K562 (cell line): Measurements from ENCODE around the gene GGNBP2. TPM values are rescaled to one million over a fixed set of nuclear protein-coding genes. Genes with fewer than 3 reads are reported as not detected.

Source experiments
- CBX8 ChIP-seq: fragments of 200-600 bp; sonication (generic); IDR thresholded peaks from 2 replicates; pipeline ENCODE4 v1.6.1; 2012; ENCODE audit warnings: borderline replicate concordance, mixed run types, low read depth, mild to moderate bottlenecking, moderate library complexity, mixed read lengths, low read length, control low read depth, inconsistent platforms; ENCODE audit not compliant: poor library complexity, severe bottlenecking; ENCODE audit errors: extremely low read depth
- CTBP1 ChIP-seq: fragments of 450-650 bp; IDR thresholded peaks from 2 replicates; pipeline ENCODE4 v1.6.1; 2016; ENCODE audit warnings: borderline replicate concordance
- CXXC5 ChIP-seq: fragments of 250-450 bp; sonication (Bioruptor Pico); IDR thresholded peaks from 2 replicates; pipeline ENCODE4 v1.8.0; 2022; ENCODE audit warnings: inconsistent platforms, mild to moderate bottlenecking, moderate library complexity
- ETS1 ChIP-seq: conservative IDR thresholded peaks from 2 replicates; pipeline ENCODE4 v1.6.1; 2011; ENCODE audit warnings: low read depth, mild to moderate bottlenecking, low read length; ENCODE audit not compliant: control insufficient read depth
- ETV5 ChIP-seq: sonication (generic); formaldehyde crosslinking; IDR thresholded peaks from 2 replicates; pipeline ENCODE4 v1.4.0; 2020; ENCODE audit warnings: low read depth, mild to moderate bottlenecking, missing genetic modification reagents
- GATA2 ChIP-seq: sonication (generic); formaldehyde crosslinking; IDR thresholded peaks from 2 replicates; pipeline ENCODE4 v1.4.0; 2020; ENCODE audit warnings: mild to moderate bottlenecking, missing genetic modification reagents
- NCOA4 ChIP-seq: fragments of 450-650 bp; IDR thresholded peaks from 2 replicates; pipeline ENCODE4 v1.6.1; 2018; ENCODE audit warnings: mild to moderate bottlenecking; ENCODE audit not compliant: partially characterized antibody
- NFATC3 ChIP-seq: fragments of 450-650 bp; IDR thresholded peaks from 2 replicates; pipeline ENCODE4 v1.6.1; 2017; ENCODE audit warnings: mild to moderate bottlenecking
- PRDM10 ChIP-seq: fragments of 450-650 bp; IDR thresholded peaks from 2 replicates; pipeline ENCODE4 v1.6.1; 2018; ENCODE audit not compliant: partially characterized antibody
- TCF7 ChIP-seq: sonication (generic); IDR thresholded peaks from 2 replicates; pipeline ENCODE4 v1.6.1; 2016; ENCODE audit warnings: antibody characterized with exemption, borderline replicate concordance
- ZBTB1 ChIP-seq: sonication (generic); formaldehyde crosslinking; IDR thresholded peaks from 2 replicates; pipeline ENCODE4 v1.8.1; 2023; ENCODE audit warnings: missing genetic modification reagents, low read depth, mild to moderate bottlenecking, borderline replicate concordance
- ZFPM2 ChIP-seq: fragments of 250-450 bp; sonication (Bioruptor Pico); IDR thresholded peaks from 2 replicates; pipeline ENCODE4 v1.5.1; 2022; ENCODE audit warnings: mild to moderate bottlenecking
- ZNF511 ChIP-seq: sonication (generic); formaldehyde crosslinking; IDR thresholded peaks from 2 replicates; pipeline ENCODE4 v1.8.0; 2022; ENCODE audit warnings: mild to moderate bottlenecking, missing genetic modification reagents
- polyA plus RNA-seq, 8 experiments: library from polyadenylated mRNA; depleted of rRNA in 4 of 8; stranded (reverse) in 5 of 8; unstranded in 3 of 8; fragments of >200 nt; fragmentation: Nextera tagmentation in 2 of 8; fragmentation: Illumina TruSeq in 1 of 8; extraction: Ambion mirVana in 2 of 8; extraction: Trizol in 1 of 8; gene quantifications; 2 replicates each; pipeline versions ENCODE4 v1.2.1 to v1.2.3, GENCODE V29; 2011 to 2014; ENCODE audit warnings: inconsistent platforms in 1 of 8, missing spikeins in 1 of 8
- total RNA-seq, 7 experiments: library from RNA; depleted of rRNA in 6 of 7; stranded (reverse); fragments of >200 nt in 6 of 7; fragmentation: Illumina TruSeq in 2 of 7; extraction: Trizol in 2 of 7; gene quantifications; 2 replicates each; pipeline versions ENCODE4 v1.2.1 to v1.2.3, GENCODE V29; 2011 to 2021; ENCODE audit warnings: low replicate concordance in 1 of 7
- TF ChIP-seq, protein P1 (sequence below): sonication (generic); formaldehyde crosslinking; IDR thresholded peaks from 2 replicates; pipeline ENCODE4 v1.8.0; 2022; ENCODE audit warnings: mild to moderate bottlenecking, missing genetic modification reagents

GGNBP2 gene
- total and polyA plus RNA-seq, 9 of the 15 experiments (the other 6 are each of a cell fraction or from before 2014, with no cell fraction given), result 35.7 to 96.6 (median 64.1) TPM

DNA sequence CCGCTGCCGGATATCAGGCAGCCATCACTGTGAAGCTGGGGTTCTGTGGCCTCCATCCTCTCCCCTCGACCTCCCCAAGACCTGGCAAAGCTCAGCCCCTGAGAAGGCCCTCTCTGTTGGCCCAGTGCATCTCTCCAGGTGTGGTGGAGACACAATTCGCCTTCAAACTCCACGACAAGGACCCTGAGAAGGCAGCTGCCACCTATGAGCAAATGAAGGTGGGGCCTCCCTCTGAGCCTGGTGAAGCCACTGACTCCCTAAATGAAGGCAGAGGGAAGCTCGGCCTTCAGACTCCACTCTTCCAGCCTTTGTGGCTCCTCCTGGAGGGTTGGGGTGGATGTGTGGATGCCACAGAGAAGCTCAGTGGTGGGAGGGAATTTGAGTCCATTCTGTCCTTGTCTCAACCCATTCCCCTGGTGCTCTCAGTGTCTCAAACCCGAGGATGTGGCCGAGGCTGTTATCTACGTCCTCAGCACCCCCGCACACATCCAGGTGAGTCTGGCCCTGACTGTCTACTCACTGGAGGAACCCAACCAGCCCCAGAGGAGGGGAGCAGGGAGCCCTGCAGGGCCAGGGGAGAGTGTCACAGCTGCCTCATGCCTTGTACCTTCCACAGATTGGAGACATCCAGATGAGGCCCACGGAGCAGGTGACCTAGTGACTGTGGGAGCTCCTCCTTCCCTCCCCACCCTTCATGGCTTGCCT is 55.0 kb downstream of the GGNBP2 start (continued):
- TF ChIP-seq ETS1 (no peak), ETV5 (no peak), GATA2 (CRISPR knock-in tag) (no peak), TCF7 (no peak), ZBTB1 (CRISPR knock-in tag) (no peak), CXXC5 (CRISPR knock-in tag) (no peak), ZFPM2 (CRISPR knock-in tag) (no peak), CTBP1 (peak; percentile 59), CBX8 (no peak), ZNF511 (CRISPR knock-in tag) (no peak), NFATC3 (no peak), PRDM10 (peak; percentile 61), NCOA4 (no peak)
- TF ChIP-seq, protein P1, sequence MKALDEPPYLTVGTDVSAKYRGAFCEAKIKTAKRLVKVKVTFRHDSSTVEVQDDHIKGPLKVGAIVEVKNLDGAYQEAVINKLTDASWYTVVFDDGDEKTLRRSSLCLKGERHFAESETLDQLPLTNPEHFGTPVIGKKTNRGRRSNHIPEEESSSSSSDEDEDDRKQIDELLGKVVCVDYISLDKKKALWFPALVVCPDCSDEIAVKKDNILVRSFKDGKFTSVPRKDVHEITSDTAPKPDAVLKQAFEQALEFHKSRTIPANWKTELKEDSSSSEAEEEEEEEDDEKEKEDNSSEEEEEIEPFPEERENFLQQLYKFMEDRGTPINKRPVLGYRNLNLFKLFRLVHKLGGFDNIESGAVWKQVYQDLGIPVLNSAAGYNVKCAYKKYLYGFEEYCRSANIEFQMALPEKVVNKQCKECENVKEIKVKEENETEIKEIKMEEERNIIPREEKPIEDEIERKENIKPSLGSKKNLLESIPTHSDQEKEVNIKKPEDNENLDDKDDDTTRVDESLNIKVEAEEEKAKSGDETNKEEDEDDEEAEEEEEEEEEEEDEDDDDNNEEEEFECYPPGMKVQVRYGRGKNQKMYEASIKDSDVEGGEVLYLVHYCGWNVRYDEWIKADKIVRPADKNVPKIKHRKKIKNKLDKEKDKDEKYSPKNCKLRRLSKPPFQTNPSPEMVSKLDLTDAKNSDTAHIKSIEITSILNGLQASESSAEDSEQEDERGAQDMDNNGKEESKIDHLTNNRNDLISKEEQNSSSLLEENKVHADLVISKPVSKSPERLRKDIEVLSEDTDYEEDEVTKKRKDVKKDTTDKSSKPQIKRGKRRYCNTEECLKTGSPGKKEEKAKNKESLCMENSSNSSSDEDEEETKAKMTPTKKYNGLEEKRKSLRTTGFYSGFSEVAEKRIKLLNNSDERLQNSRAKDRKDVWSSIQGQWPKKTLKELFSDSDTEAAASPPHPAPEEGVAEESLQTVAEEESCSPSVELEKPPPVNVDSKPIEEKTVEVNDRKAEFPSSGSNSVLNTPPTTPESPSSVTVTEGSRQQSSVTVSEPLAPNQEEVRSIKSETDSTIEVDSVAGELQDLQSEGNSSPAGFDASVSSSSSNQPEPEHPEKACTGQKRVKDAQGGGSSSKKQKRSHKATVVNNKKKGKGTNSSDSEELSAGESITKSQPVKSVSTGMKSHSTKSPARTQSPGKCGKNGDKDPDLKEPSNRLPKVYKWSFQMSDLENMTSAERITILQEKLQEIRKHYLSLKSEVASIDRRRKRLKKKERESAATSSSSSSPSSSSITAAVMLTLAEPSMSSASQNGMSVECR, result no peak
